Globus pallidus (tissue), 1 donor: ENCODE results near the gene BAIAP2L2.

Experiments used
- DNase-seq: peaks from one replicate; pipeline ENCODE4 v3.0.0-alpha.2; 2015; ENCODE audit warnings: low spot score

The BAIAP2L2 gene

GRCh38 chr22:38107692-38108515 lies 2.6 kb downstream of the BAIAP2L2 start:
- no peak for DNase-seq

- DNase-seq = no peak
Measured at GRCh38 chr22:38106814-38107578, 3.5 kb downstream of the BAIAP2L2 start.

DNA sequence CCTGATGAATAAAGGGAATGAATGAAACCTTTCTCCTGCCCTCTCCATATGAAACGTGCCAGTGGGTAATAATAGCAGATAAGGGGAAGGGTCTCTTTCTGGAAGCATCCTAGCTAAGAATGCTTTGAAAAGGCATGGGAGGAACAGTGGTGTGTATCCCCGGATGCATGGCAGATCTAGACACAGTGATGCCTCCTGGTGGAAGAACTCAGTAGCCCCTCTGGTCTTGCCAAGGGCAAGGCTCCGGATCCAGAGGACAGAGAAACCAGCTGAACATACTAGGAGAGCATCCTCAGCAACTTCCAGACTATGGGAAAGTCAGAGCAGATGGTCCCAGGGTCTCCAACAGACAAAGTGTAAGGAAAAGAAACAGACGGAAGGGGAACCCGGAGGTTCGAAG lies 6.4 kb downstream of the BAIAP2L2 start:
- no peak for DNase-seq

DNA sequence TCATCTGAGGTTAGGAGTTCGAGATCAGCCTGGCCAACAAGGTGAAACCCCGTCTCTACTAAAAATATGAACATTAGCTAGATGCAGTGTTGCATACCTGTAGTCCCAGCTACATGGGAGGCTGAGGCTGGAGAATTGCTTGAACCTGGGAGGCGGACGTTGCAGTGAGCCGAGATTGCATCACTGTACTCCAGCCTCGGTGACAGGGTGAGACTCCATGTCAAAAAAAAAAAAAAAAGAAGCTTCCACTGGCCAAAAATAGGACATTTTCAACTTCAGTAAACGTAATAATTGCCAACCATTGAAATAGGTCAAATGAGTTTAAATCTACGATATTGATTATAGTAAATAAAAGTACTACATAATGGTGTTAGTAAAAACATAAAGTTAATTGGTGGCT lies 6.8 kb downstream of the BAIAP2L2 start:
- no peak for DNase-seq

- DNase-seq = no peak
Measured at GRCh38 chr22:38098410-38099249, 11.9 kb downstream of the BAIAP2L2 start.

DNA sequence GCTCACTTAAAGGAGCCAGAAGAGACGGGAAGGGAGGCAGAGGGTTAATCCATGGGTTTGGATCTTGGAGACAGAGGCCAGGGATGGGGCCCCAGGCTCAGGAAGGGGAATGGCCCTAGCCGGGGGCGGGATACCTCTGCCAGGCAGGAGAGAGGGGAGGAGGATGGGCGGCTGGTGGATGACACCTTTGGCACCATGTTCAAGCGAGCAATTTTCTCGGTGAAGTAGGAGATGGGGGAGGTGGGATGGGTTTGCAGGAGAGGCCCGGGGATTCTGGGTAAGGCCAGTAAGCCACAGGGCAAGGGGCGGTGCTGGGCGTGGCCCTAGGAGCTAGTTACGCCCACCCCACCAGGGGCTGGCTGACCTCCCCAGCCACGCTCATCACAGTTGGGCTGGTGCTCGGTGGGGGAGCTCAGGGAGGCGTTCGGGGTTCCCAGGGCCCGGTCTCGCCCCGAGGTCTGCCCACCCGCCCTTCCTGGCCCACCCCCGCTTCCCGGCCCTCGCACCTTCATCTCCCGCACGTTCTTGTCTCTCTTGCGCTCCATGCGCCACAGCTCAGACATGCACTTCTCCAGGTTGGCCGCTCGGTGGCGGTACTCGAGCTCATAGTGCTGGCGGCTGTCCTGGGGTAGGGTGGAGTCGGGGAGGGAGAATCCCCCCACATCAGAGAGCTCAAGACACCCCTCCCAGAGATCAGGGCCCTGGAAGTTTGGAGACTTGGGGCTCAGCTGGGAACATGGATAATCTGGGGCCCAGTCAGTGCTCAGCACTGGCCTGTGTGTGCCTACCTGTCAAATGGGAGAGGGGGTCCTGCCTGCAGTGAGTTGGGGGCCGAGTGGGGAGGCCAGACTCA lies 12.7 kb downstream of the BAIAP2L2 start:
- no peak for DNase-seq

- no peak for DNase-seq
Measured at GRCh38 chr22:38097058-38097457, 13.4 kb downstream of the BAIAP2L2 start.

GRCh38 chr22:38089474-38089851 lies 21.0 kb downstream of the BAIAP2L2 start:
- no peak for DNase-seq

DNA sequence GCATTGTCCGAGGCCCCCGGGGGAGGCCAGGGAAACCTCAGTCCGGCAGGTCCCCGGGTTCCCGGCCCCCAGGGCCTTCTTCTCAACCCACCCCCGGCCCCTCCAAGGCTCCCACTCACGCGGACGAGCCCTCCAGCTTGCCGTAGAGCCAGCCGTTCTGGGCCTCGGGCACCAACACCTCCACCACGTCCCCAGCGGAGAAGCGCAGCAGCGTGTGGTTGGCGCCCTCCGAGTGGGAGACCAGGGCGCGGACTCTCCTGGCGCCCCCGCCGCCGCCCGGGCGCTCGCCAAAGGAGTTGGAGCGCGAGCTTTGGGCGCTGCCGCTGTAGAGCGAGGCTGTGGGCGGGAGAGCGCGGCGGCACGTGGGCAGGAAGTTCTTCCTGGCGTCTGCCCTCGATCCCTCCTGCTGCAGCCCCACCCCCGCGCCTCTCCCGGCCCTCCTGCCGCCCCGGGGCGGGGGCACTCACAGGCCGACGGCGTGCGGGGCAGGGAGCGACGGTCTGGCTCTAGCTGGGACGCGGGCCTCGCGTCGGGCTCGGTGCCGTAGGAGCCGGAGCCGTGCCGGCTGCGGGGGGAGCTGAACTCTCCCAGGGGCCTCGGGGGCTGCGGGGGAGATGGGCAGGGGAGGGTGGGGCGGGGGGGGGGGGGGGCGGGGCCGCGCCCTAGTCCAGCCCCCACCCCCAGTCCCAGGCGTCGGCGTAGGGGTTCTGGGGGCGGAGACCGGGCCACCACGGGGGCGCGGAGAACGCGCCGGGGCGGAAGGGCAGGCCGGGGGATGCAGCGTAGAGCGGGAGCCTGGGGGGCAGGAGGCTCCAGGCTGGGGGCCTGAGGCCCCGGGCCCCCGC lies 21.6 kb downstream of the BAIAP2L2 start:
- no peak for DNase-seq

GRCh38 chr22:38087855-38088254 lies 22.6 kb downstream of the BAIAP2L2 start:
- no peak for DNase-seq

- DNase-seq = no peak
Measured at GRCh38 chr22:38086942-38087341, 23.5 kb downstream of the BAIAP2L2 start.

DNA sequence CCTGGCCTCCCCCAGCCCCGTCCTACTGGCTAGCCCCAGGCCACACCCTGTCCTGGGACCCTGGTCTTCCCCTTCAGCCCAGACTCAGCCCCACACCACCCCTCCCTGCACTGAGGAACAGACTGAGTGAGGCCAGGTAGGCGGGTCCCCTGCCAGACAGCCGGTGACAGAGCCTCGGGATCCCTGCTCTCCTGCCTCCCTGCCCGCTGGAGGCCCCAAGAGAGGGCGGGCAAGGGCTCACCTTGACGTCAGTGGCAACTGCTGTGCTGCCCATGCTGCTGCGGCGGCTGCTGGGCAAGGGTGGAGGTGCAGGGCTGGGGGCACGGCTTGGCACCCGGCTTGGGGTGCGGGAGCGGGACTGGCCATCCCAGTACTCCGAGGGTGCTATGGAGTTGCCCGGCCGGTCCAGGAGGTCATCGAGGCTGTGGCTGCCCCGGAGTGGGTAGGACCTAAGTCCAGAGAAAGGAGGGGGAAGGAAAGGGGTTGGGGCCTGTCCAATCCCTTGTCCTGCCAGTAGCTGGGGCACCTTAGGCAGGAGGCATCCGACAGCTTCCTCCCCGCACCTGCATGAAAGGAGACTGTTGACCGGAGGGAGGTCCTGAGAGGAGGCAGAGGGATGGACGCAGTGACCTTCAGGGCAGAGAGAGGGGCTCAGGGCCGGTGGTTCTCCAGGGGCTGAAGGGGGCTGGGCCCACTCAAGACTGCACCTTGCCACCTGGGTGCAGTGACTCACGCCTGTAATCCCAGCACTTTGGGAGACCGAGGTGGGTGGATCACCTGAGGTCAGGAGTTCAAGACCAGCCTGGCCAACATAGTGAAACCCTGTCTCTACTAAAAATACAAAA lies 24.3 kb downstream of the BAIAP2L2 start:
- no peak for DNase-seq

GRCh38 chr22:38085501-38085900 lies 25.0 kb downstream of the BAIAP2L2 start:
- DNase-seq = no peak

- no peak for DNase-seq
Measured at GRCh38 chr22:38085056-38085455, 25.4 kb downstream of the BAIAP2L2 start.

- no peak for DNase-seq
Measured at GRCh38 chr22:38083931-38084631, 26.4 kb downstream of the BAIAP2L2 start, which contains the start of gene SLC16A8. SLC16A8 (minus strand) TSS chr22:38084184; CDS start chr22:38082873, 1,311 bp downstream.

GRCh38 chr22:38082986-38083710 lies 27.3 kb downstream of the BAIAP2L2 start:
- no peak for DNase-seq

- DNase-seq = no peak
Measured at GRCh38 chr22:38081941-38082828, 28.3 kb downstream of the BAIAP2L2 start.
